HuH-7.5 (cell line): Measurements from ENCODE around the gene ADGRL3.

ENCODE experiments used
- DNase-seq: peaks from one replicate; pipeline ENCODE4 v3.0.0; 2011; ENCODE audit warnings: low spot score

The ADGRL3 gene

GRCh38 chr4:62118558-62118957 lies 918.4 kb downstream of the ADGRL3 start:
- no peak for DNase-seq

- no peak for DNase-seq
Measured at GRCh38 chr4:62119195-62119594, 919.1 kb downstream of the ADGRL3 start.

DNA sequence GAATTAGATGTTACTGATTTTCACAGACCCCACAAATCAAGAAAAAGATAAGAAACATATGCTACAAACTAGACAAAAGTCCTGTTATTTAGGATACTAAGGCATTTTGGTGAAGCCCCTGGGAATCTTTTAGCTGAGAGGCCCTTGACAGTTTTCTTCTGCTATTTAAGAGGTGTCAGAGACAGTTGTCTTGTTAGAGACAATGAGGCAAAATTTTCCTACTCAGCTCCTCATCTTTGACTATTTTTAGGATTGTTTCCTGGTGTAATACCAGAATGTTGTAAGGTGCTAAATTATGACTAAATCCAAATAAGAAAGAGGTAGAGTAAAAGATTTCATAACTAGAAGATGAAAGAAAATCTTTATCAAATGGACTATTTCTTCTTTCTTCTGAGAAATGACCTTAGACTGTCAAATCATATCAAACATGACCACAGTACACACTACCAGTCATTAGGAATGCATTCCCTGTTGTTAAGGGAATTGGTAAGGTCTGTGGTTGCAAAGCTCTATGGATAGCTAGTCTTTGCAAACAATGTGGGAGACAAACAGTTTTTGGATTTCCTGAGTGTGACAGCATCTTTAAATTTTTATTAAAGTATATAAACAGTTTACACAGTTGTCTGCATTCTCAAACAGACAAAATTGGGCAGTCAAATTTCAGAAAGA lies 926.1 kb downstream of the ADGRL3 start:
- DNase-seq: no peak
